ENCODE results near the gene DOHH. TPM values are rescaled to one million over a fixed set of nuclear protein-coding genes. Genes with fewer than 3 reads are reported as not detected.

Gene DOHH
- total and polyA plus RNA-seq, 2 experiments from 2014 or later = 19.0 to 34.7 TPM

DNA sequence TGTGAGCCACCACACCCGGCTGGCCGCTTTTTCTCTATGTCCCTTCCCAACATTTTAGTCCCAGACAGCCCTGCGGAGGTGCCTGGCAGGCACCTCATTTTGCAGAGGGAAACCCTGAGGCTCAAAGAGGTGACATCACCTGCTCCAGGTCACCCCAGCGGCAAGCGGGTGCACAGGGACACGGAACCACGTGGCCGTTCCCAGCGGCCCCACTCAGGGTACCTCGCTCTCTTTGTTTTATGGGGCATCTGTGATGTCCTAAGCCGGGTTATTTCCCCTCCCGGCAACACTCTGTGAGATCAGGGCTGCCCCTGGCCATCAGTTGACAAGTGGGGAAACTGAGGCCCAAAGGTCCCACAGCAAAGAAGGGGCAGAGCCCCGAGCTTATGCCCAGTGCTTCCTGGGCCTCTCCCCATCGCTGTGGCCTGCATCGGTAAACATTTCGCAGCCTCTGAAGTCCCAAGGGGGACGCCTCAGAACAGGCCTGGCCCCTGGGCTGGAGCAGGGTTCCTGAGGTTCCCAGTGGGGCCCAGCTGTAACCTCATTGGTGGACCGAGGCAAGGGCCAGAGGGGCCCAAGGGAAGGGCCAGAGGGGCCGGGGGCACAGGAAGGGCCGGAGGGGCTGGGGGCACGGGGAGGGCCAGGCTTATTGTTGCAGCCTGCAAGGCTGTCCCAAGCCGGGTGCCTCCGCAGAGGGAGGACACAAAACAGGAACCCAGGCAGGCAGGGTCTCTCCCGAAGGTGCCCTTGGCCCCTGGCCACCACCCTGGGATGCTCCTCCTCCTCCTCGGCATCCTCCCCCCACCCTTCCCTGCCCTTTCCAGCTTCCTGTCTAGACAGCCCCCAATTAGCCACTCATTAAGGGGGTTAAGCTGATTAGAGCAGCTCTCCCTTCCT, 59.1 kb downstream of the DOHH start:
- H3K4me3 ChIP-seq = no peak overlapping the region
- peaks cover 6% of the 10 kb centered on the region; the same call in 1 of the 2 replicates for H3K4me1 ChIP-seq (ENCODE audit: insufficient read depth)
- H3F3A ChIP-seq (replicated peaks; ENCODE audit: low read depth) = peaks cover 5% of the 10 kb centered on the region
- Mint-ChIP-seq H3K4me1 (peaks cover 14% of the 10 kb centered on the region), H3K9me3 (no peaks in the 10 kb centered on the region), H3K36me3 (ENCODE audit: low read depth) (no peaks in the 10 kb centered on the region), H3K27ac (no peak overlapping the region), H3K27me3 (ENCODE audit: insufficient read depth, low read depth, poor library complexity) (peaks cover 19% of the 10 kb centered on the region), H3K4me3 (no peak overlapping the region)
- TF ChIP-seq ZNF114 (CRISPR knock-in tag; IDR thresholded peaks at IDR 0.05) (no peak), NANOG (IDR thresholded peaks at IDR 0.05; ENCODE audit: borderline replicate concordance) (no peak), ZNF331 (CRISPR knock-in tag; IDR thresholded peaks at IDR 0.05; ENCODE audit: low read depth) (no peak), CREB1 (CRISPR knock-in tag; IDR thresholded peaks at IDR 0.05; ENCODE audit: low read depth) (no peak)
- TF ChIP-seq, protein P1, sequence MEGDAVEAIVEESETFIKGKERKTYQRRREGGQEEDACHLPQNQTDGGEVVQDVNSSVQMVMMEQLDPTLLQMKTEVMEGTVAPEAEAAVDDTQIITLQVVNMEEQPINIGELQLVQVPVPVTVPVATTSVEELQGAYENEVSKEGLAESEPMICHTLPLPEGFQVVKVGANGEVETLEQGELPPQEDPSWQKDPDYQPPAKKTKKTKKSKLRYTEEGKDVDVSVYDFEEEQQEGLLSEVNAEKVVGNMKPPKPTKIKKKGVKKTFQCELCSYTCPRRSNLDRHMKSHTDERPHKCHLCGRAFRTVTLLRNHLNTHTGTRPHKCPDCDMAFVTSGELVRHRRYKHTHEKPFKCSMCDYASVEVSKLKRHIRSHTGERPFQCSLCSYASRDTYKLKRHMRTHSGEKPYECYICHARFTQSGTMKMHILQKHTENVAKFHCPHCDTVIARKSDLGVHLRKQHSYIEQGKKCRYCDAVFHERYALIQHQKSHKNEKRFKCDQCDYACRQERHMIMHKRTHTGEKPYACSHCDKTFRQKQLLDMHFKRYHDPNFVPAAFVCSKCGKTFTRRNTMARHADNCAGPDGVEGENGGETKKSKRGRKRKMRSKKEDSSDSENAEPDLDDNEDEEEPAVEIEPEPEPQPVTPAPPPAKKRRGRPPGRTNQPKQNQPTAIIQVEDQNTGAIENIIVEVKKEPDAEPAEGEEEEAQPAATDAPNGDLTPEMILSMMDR (conservative IDR thresholded peaks at IDR 0.05; ENCODE audit: low read depth in 2 of 2) = no peak
- no peaks in the 10 kb centered on the region for H4K20me1 ChIP-seq (replicated peaks; ENCODE audit: insufficient read depth)
- no peaks in the 10 kb centered on the region for H3K36me3 ChIP-seq (ENCODE audit: insufficient read depth)
- no peaks in the 10 kb centered on the region for H3K27me3 ChIP-seq (ENCODE audit: insufficient read depth)
- ATAC-seq = no peak
- H3K79me2 ChIP-seq (replicated peaks; ENCODE audit: insufficient read depth) = no peaks in the 10 kb centered on the region
- DNase-seq (ENCODE audit: low spot score) = no peak
- no peaks in the 10 kb centered on the region for H3K9me2 ChIP-seq (ENCODE audit: insufficient read depth)
- no peak overlapping the region for H2AFZ ChIP-seq
- no peak overlapping the region for H3K27ac ChIP-seq (ENCODE audit: low read depth)
- H3K4me2 ChIP-seq = no peak overlapping the region

Small RNA genes within 50 kb of the gene (small RNA-seq; reads per million reads assigned to genes)
- not detected for gene RF00212 (ENCODE audit: low replicate concordance)

Other genes starting within 250 kb of the DOHH start
- 0.58 and 1.3 TPM in 2 replicates for gene NFIC, start 134.1 kb downstream of the DOHH start, total RNA-seq (2014; rRNA removed; shearing (Covaris generic))
- 5.3 and 8.2 TPM in 2 replicates for gene NFIC, start 134.1 kb downstream of the DOHH start, polyA plus RNA-seq (2016; fragmentation: Nextera tagmentation; extraction: Ambion mirVana)
- gene SMIM24, start 20.1 kb downstream of the DOHH start, total RNA-seq (2014; rRNA removed; shearing (Covaris generic)) = 4.7 and 5.0 TPM in 2 replicates
- 19.0 and 21.5 TPM in 2 replicates for gene SMIM24, start 20.1 kb downstream of the DOHH start, polyA plus RNA-seq (2016; fragmentation: Nextera tagmentation; extraction: Ambion mirVana)
- gene SMIM44, start 17.2 kb downstream of the DOHH start, total RNA-seq (2014; rRNA removed; shearing (Covaris generic)) = not detected in 2 replicates
- gene SMIM44, start 17.2 kb downstream of the DOHH start, polyA plus RNA-seq (2016; fragmentation: Nextera tagmentation; extraction: Ambion mirVana) = not detected in 2 replicates
- gene FZR1, start 5.6 kb upstream of the DOHH start, total RNA-seq (2014; rRNA removed; shearing (Covaris generic)) = 38.4 and 39.2 TPM in 2 replicates
- gene FZR1, start 5.6 kb upstream of the DOHH start, polyA plus RNA-seq (2016; fragmentation: Nextera tagmentation; extraction: Ambion mirVana) = 12.9 and 16.1 TPM in 2 replicates
- not detected in 2 replicates for gene TEKTIP1, start 38.5 kb upstream of the DOHH start, total RNA-seq (2014; rRNA removed; shearing (Covaris generic))
- 0.50 TPM in 1 of 2 replicates, not detected in the other for gene TEKTIP1, start 38.5 kb upstream of the DOHH start, polyA plus RNA-seq (2016; fragmentation: Nextera tagmentation; extraction: Ambion mirVana)
- 75.5 and 91.1 TPM in 2 replicates for gene MFSD12, start 56.9 kb upstream of the DOHH start, total RNA-seq (2014; rRNA removed; shearing (Covaris generic))
- 35.3 and 36.1 TPM in 2 replicates for gene MFSD12, start 56.9 kb upstream of the DOHH start, polyA plus RNA-seq (2016; fragmentation: Nextera tagmentation; extraction: Ambion mirVana)
- 107 and 130 TPM in 2 replicates for gene HMG20B, start 72.3 kb upstream of the DOHH start, total RNA-seq (2014; rRNA removed; shearing (Covaris generic))
- 74.1 and 77.8 TPM in 2 replicates for gene HMG20B, start 72.3 kb upstream of the DOHH start, polyA plus RNA-seq (2016; fragmentation: Nextera tagmentation; extraction: Ambion mirVana)
- 0.59 and 1.6 TPM in 2 replicates for gene GIPC3, start 84.8 kb upstream of the DOHH start, total RNA-seq (2014; rRNA removed; shearing (Covaris generic))
- 0.26 and 0.48 TPM in 2 replicates for gene GIPC3, start 84.8 kb upstream of the DOHH start, polyA plus RNA-seq (2016; fragmentation: Nextera tagmentation; extraction: Ambion mirVana)
- gene TBXA2R, start 106.2 kb upstream of the DOHH start, total RNA-seq (2014; rRNA removed; shearing (Covaris generic)) = 0.73 and 0.82 TPM in 2 replicates
- 0.42 and 0.47 TPM in 2 replicates for gene TBXA2R, start 106.2 kb upstream of the DOHH start, polyA plus RNA-seq (2016; fragmentation: Nextera tagmentation; extraction: Ambion mirVana)
- 47.4 and 47.7 TPM in 2 replicates for gene CACTIN, start 126.1 kb upstream of the DOHH start, total RNA-seq (2014; rRNA removed; shearing (Covaris generic))
- gene CACTIN, start 126.1 kb upstream of the DOHH start, polyA plus RNA-seq (2016; fragmentation: Nextera tagmentation; extraction: Ambion mirVana) = 14.3 and 16.9 TPM in 2 replicates
- gene PIP5K1C, start 199.8 kb upstream of the DOHH start, total RNA-seq (2014; rRNA removed; shearing (Covaris generic)) = 35.2 and 46.7 TPM in 2 replicates
- gene PIP5K1C, start 199.8 kb upstream of the DOHH start, polyA plus RNA-seq (2016; fragmentation: Nextera tagmentation; extraction: Ambion mirVana) = 11.8 and 13.5 TPM in 2 replicates
- gene TJP3, start 207.7 kb upstream of the DOHH start, total RNA-seq (2014; rRNA removed; shearing (Covaris generic)) = 19.8 and 23.9 TPM in 2 replicates
- 14.1 and 18.2 TPM in 2 replicates for gene TJP3, start 207.7 kb upstream of the DOHH start, polyA plus RNA-seq (2016; fragmentation: Nextera tagmentation; extraction: Ambion mirVana)